Measurements from ENCODE around the gene PRRC2A. TPM values are rescaled to one million over a fixed set of nuclear protein-coding genes. Genes with fewer than 3 reads are reported as not detected.
A peak's percentile ranks its signal among the peaks of the same experiment; 100 is the strongest.

Gene PRRC2A
- total RNA-seq, 1 donor from 2014 or later = 281 TPM

DNA sequence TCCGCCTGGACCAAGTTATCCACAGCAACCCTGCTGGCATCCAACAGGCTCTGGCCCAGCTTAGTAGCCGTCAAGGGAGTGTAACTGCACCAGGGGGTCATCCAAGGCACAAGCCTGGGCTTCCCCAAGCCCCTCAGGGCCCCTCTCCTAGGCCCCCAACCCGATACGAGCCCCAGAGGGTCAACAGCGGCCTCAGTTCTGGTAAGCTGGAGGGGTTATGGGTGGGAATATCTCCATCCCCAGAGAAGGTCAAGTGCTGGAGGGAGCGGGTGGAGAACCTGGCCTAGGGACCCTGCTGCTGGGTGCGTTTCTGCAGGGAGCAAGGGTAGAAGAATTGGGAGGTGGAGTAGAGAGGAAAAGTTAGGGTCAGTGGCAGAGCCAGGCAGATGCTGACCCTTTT is 12.9 kb downstream of the PRRC2A start:
- DNase-seq (ENCODE audit: low spot score) = no peak
- no peak overlapping the region for H3K27ac Mint-ChIP-seq
- H3K9me3 Mint-ChIP-seq = no peaks in the 10 kb centered on the region
- peaks cover 63% of the 10 kb centered on the region for H3K36me3 Mint-ChIP-seq (ENCODE audit: low read depth)
- no peaks in the 10 kb centered on the region for H3K27me3 Mint-ChIP-seq (ENCODE audit: insufficient read depth)
- intact Hi-C loops (cut with micrococcal nuclease) = no loop called here
- no peak overlapping the region for H3K4me3 Mint-ChIP-seq
- H3K4me1 Mint-ChIP-seq (ENCODE audit: low read depth) = no peaks in the 10 kb centered on the region

DNA sequence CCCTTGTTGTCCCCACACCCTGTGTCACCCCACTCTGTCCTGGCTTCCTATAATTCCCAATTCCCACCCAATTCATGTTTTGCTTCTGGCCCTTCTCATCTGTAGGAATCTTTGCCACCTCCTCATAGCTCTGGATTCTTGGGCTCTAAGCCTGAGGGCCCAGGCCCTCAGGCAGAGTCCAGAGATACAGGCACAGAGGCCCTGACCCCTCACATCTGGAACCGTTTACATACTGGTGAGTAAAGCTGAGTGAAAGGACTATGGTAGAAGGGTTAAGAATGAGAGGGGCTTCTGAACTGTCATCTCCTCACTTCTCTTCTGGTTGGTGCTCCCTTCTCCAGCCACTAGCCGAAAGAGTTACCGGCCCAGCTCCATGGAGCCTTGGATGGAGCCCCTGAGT is 13.6 kb downstream of the PRRC2A start:
- H3K27ac Mint-ChIP-seq = peak overlapping the region; percentile 45

DNA sequence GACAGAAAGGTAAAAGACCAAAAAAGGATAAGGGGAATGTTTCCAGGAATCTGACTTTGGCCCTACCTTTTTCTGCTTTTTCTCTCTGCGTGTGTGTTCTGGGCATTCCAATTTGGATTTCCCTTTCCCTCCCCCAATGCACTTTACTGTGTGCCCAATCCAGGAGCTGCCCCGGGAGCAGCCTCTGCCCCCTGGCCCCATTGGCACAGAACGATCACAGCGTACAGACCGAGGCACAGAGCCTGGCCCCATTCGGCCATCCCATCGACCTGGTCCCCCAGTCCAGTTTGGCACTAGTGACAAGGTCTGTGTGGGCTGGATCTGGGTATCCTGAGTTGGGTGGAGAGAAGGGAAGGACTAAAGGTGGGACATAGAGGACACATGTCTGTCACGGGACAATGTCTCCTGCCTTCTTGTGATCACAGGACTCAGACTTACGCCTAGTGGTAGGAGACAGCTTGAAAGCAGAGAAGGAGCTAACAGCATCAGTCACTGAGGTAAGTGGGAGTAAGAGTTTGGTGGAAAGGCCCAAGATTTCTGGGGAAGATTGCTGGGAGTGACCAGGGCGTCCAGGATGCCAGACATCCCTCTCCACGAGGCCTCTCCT is 14.6 kb downstream of the PRRC2A start:
- no peak for DNase-seq (ENCODE audit: low spot score)
- H3K9me3 Mint-ChIP-seq = no peaks in the 10 kb centered on the region
- H3K4me3 Mint-ChIP-seq = no peak overlapping the region
- H3K36me3 Mint-ChIP-seq (ENCODE audit: low read depth) = peaks cover 58% of the 10 kb centered on the region
- H3K4me1 Mint-ChIP-seq (ENCODE audit: low read depth) = peaks cover 5% of the 10 kb centered on the region
- no peaks in the 10 kb centered on the region for H3K27me3 Mint-ChIP-seq (ENCODE audit: insufficient read depth)
- intact Hi-C loops (cut with micrococcal nuclease) = no loop called here
- no peak overlapping the region for H3K27ac Mint-ChIP-seq

More for the DNA sequence above, 13.6 kb downstream of the PRRC2A start:
- Mint-ChIP-seq H3K27me3 (ENCODE audit: insufficient read depth) (no peaks in the 10 kb centered on the region), H3K36me3 (ENCODE audit: low read depth) (peaks cover 63% of the 10 kb centered on the region), H3K9me3 (no peaks in the 10 kb centered on the region), H3K4me3 (no peak overlapping the region), H3K4me1 (ENCODE audit: low read depth) (peaks cover 5% of the 10 kb centered on the region)
- intact Hi-C loops (cut with micrococcal nuclease) = no loop called here
- no peak for DNase-seq (ENCODE audit: low spot score)

DNA sequence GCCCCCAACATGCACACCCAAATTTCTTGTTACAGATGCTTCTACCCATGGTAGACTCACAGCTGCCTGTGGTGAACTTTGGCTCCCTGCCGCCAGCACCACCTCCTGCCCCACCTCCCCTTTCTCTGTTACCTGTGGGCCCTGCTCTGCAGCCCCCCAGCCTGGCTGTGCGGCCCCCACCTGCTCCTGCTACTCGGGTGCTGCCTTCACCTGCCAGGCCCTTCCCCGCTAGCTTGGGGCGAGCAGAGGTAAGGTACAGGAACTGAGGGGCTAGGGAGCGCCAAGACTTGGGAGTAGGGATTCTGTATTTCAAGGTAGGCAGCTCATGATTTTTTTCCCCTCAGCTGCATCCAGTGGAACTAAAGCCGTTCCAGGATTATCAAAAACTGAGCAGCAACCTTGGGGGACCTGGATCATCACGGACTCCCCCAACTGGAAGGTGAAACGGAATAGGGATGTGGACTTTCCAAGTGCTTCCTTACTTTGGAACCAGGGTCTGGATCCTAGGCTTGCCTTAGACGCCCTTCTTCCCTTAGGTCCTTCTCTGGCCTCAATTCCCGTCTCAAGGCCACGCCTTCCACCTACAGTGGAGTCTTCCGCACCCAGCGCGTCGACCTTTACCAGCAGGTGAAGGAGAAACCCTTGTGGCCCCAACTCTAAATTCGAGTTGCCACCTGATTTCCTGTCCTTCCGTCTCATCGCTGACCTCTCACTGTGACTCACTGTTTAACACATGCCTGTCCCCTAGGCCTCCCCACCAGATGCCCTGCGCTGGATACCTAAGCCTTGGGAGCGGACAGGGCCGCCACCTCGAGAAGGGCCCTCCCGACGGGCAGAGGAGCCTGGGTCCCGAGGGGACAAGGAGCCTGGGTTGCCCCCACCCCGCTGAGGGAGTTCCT is 16.4 kb downstream of the PRRC2A start:
- Mint-ChIP-seq H3K36me3 (ENCODE audit: low read depth) (peaks cover 56% of the 10 kb centered on the region), H3K27me3 (ENCODE audit: insufficient read depth) (no peaks in the 10 kb centered on the region), H3K4me3 (no peak overlapping the region), H3K9me3 (no peaks in the 10 kb centered on the region), H3K4me1 (ENCODE audit: low read depth) (peaks cover 5% of the 10 kb centered on the region), H3K27ac (no peak overlapping the region)
- intact Hi-C loops (cut with micrococcal nuclease) = no loop called here
- DNase-seq (ENCODE audit: low spot score) = no peak

DNA sequence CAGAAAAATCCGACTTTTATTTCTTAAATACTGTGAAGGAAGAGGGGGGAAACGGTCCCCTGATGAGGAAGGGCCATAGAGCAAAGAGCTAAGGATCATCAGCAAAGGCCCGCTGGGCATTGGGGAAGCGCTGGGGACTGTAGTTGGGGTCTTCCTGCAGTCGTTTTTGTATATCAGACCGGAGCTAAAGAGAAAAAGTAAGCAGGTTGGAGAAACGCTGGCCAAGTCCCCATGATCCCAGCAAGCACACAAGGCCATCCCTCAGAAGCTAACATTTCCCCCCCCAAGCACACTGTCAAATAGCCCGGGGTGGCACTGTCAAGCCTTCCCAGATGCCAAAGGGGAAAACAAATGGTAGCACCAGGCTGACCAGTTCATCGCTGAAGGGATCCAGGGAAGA is 18.5 kb downstream of the PRRC2A start:
- Mint-ChIP-seq H3K27ac (peak overlapping the region; percentile 23), H3K36me3 (ENCODE audit: low read depth) (peaks cover 54% of the 10 kb centered on the region)
- intact Hi-C loops (cut with micrococcal nuclease) = no loop called here

DNA sequence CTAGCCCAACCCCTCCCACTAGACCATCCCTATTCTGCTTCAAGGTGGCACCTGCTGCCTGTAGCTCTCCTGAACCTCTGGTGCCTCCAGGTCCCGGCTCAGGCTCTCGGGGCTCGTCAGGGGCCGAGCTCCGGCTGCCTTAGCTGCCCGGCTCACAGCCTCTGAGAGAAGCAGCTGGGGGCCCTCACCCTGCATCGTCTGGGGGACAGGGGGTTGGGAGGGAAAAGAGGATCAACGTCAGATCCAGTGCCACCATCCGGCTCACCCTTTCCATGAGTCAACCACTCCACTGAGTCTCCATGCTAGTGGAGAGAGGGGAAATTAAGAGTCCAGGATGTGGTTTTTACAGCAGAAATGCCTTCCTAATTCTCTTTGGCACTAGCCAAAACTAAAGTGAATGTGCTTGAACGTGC is 18.9 kb downstream of the PRRC2A start:
- no peaks in the 10 kb centered on the region for H3K9me3 Mint-ChIP-seq
- H3K4me1 Mint-ChIP-seq (ENCODE audit: low read depth) = peaks cover 5% of the 10 kb centered on the region
- intact Hi-C loops (cut with micrococcal nuclease) = no loop called here
- no peak overlapping the region for H3K4me3 Mint-ChIP-seq
- DNase-seq (ENCODE audit: low spot score) = no peak
- no peaks in the 10 kb centered on the region for H3K27me3 Mint-ChIP-seq (ENCODE audit: insufficient read depth)
- peaks cover 53% of the 10 kb centered on the region for H3K36me3 Mint-ChIP-seq (ENCODE audit: low read depth)
- peak overlapping the region; percentile 43 for H3K27ac Mint-ChIP-seq

More for the DNA sequence above, 18.5 kb downstream of the PRRC2A start:
- DNase-seq (ENCODE audit: low spot score) = no peak
- Mint-ChIP-seq H3K27me3 (ENCODE audit: insufficient read depth) (no peaks in the 10 kb centered on the region), H3K9me3 (no peaks in the 10 kb centered on the region), H3K4me3 (no peak overlapping the region), H3K4me1 (ENCODE audit: low read depth) (peaks cover 5% of the 10 kb centered on the region)

DNA sequence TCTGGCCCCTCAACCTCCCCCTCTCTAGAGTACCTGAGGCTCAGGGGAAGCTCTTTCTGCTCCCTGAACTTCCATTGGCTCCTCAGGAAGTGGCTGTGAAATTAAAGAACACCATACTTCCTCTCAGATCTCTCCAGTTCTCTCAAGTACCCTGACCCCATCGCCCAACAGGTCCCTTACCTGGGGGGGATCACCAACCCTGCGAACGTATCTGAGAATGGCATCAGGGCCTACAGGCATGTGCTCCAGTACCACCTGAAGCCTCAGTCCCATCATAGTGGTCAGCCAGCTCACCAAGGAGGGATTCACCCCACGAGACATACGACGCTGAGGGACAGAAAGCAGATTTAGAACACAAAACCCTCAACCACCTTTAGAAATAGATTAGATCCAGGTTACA is 20.1 kb downstream of the PRRC2A start:
- Mint-ChIP-seq H3K4me1 (ENCODE audit: low read depth) (peaks cover 9% of the 10 kb centered on the region), H3K9me3 (no peaks in the 10 kb centered on the region), H3K4me3 (no peak overlapping the region), H3K27ac (no peak overlapping the region), H3K27me3 (ENCODE audit: insufficient read depth) (no peaks in the 10 kb centered on the region), H3K36me3 (ENCODE audit: low read depth) (peaks cover 58% of the 10 kb centered on the region)
- no peak for DNase-seq (ENCODE audit: low spot score)
- intact Hi-C loops (cut with micrococcal nuclease) = no loop called here

DNA sequence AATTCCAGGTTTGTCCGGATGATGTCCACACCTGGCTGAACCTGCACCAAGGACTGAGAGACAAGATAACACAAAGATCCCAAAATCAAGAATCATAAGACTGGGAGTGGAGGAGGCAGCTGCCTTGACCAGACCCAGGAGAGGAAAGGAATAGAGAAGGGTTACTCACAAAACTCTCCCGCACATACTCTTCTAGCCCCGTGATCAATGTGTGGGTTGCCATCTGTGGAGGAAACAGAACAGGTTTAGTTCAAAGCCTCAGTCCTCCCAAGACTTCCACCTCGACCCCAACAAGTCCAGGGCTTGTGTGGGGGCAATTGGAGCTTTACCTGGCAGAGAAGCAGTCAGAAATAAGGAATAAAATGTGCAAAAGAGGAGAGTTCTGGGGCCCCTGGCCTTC is 20.9 kb downstream of the PRRC2A start:
- H3K9me3 Mint-ChIP-seq = no peaks in the 10 kb centered on the region
- peaks cover 10% of the 10 kb centered on the region for H3K4me1 Mint-ChIP-seq (ENCODE audit: low read depth)
- no peak for DNase-seq (ENCODE audit: low spot score)
- intact Hi-C loops (cut with micrococcal nuclease) = no loop called here
- H3K4me3 Mint-ChIP-seq = no peak overlapping the region
- no peaks in the 10 kb centered on the region for H3K27me3 Mint-ChIP-seq (ENCODE audit: insufficient read depth)
- H3K36me3 Mint-ChIP-seq (ENCODE audit: low read depth) = peaks cover 57% of the 10 kb centered on the region
- H3K27ac Mint-ChIP-seq = no peak overlapping the region

DNA sequence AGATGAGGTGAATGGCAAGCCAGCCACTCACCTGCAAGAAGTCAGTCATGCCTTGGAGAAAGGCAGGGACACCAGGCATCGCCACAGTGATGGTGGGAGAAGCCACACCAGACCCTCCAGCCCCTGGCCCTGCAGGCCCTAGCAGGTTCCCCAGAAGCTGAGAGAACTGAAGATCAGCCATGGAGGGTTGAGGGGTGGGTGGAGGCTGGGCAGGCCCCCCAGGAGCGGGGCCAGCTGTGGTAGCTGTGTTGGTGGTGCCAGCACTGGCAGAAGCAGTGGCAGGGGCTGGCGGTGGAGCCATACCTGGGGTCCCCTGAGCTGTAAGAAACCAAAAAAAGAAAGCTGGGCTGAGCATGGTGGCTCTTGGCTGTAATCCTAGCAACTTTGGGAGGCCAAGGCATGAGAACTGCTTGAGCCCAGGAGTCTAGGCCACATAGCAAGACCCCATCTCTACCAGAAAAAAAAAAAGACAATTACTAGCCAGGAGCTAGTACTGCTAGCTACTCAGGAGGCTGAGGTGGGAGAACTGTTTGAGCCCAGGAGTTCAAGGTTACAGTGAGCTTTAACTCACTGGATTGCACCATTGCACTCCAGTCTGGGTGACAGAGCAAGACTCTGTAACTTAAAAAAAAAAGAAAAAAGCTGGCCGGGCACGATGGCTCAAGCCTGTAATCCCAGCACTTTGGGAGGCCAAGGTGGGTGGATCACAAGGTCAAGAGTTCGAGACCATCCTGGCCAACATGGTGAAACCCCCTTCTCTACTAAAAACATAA is 22.5 kb downstream of the PRRC2A start:
- DNase-seq (ENCODE audit: low spot score) = no peak
- Mint-ChIP-seq H3K9me3 (no peaks in the 10 kb centered on the region), H3K4me1 (ENCODE audit: low read depth) (peaks cover 10% of the 10 kb centered on the region), H3K36me3 (ENCODE audit: low read depth) (peaks cover 53% of the 10 kb centered on the region), H3K27me3 (ENCODE audit: insufficient read depth) (no peaks in the 10 kb centered on the region), H3K4me3 (no peak overlapping the region), H3K27ac (no peak overlapping the region)
- intact Hi-C loops (cut with micrococcal nuclease) = no loop called here

DNA sequence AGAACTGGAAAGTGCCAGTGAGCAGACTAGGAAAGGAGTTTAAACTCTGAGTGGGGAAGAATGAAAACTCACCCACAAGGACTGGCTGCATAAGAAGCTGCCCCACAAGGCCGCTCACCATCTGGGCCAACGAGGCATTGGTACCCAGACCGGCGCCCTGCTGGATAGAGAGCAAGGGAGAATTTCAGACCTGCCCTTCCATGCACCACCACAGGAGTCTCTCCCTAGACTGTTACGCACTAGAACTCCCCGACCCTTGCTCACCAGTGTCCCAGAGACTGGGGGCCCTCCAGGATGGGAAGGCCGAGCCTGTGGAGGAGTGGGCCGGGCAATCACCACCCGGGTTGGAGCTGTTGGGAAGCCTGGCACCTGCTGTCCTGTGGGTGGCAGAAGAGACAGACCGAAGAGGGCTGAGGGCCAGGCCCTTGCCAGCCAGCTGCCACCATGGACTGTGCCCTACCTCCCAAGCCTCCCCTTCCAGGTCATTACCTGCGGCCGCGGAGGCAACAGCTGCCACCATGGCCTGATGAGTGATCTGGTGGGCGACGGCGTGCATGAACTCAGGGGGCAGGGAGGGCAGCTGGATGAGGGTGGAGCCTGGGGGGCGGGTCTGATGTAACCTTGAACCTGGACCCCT is 23.4 kb downstream of the PRRC2A start:
- H3K4me3 Mint-ChIP-seq = no peak overlapping the region
- intact Hi-C loops (cut with micrococcal nuclease) = no loop called here
- no peak overlapping the region for H3K27ac Mint-ChIP-seq
- DNase-seq (ENCODE audit: low spot score) = no peak
- H3K36me3 Mint-ChIP-seq (ENCODE audit: low read depth) = peaks cover 52% of the 10 kb centered on the region
- H3K4me1 Mint-ChIP-seq (ENCODE audit: low read depth) = peaks cover 7% of the 10 kb centered on the region
- H3K27me3 Mint-ChIP-seq (ENCODE audit: insufficient read depth) = no peaks in the 10 kb centered on the region
- H3K9me3 Mint-ChIP-seq = no peaks in the 10 kb centered on the region

DNA sequence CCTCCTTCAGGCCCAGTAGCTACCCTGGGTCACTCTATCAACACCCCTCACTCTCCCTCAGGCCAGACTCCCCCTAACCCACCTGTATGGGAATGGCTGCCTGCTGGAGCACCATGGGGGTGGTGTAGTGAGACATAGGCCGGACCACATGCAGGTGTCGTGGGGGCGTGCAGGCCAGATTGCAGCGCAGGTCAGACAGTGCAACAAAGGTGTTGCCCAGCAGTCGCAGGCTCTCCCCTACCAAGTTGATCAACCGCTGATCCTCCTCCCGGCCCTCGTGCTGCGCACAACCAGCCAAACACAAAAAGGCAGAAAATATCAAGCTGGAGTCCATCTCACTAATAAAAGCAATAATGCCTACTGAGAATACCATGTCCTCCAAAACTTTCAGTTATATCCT is 24.8 kb downstream of the PRRC2A start:
- Mint-ChIP-seq H3K36me3 (ENCODE audit: low read depth) (peaks cover 55% of the 10 kb centered on the region), H3K27ac (no peak overlapping the region), H3K9me3 (no peaks in the 10 kb centered on the region), H3K4me3 (no peak overlapping the region), H3K27me3 (ENCODE audit: insufficient read depth) (no peaks in the 10 kb centered on the region), H3K4me1 (ENCODE audit: low read depth) (peaks cover 13% of the 10 kb centered on the region)
- no peak for DNase-seq (ENCODE audit: low spot score)
- intact Hi-C loops (cut with micrococcal nuclease) = no loop called here

DNA sequence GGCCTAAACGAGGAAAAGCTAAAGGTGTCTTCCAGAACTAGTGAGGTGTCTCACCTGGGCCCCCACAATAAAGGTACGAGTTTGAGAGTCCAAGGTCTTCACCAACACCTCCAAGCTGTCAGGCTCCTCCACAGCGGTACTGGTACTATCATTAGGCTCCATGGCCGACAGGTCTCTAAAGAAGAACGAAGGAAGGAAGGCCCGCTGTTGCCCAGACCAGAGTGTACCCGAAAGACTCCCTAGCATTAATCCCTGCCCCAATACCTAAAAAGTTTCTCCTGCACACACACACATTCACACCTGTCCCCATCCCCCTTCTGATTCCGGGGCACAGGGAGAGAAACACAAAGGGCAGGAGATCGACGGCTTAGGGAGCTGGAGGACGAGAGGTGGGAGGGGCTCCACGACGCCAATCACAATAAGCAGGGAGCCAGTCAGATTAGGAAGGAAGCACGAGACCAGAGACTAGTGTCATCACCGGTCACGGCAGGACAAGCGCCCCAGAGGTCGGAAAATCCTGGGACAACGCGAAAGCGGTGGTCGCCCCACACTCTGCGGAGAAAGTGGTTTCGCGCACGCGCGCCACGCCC is 31.2 kb downstream of the PRRC2A start:
- no peaks in the 10 kb centered on the region for H3K27me3 Mint-ChIP-seq (ENCODE audit: insufficient read depth)
- no peaks in the 10 kb centered on the region for H3K9me3 Mint-ChIP-seq
- H3K4me3 Mint-ChIP-seq = peak overlapping the region; percentile 93
- intact Hi-C loops (cut with micrococcal nuclease) = loop anchor here (1.0 to 5.0 kb wide), 15 partner anchors 9 to 1191 kb away; partner anchors contain the start of genes ABHD16A, C6orf47, DDX39B and HSPA1B
- H3K36me3 Mint-ChIP-seq (ENCODE audit: low read depth) = peaks cover 42% of the 10 kb centered on the region
- H3K27ac Mint-ChIP-seq = peak overlapping the region; percentile 100
- H3K4me1 Mint-ChIP-seq (ENCODE audit: low read depth) = peaks cover 37% of the 10 kb centered on the region
- DNase-seq (ENCODE audit: low spot score) = no peak

Data from activated T-helper 1 cell treated with anti-CD3 and anti-CD28 coated beads, Interleukin-12 subunit alpha, Interleukin-12 subunit beta, Interleukin-2, Interleukin-4 antibody, amounts not matched to agents 30 ng/mL and 10 ng/mL and 1 ng/mL, durations not matched to agents 14 hours and 24 hours and 36 hours (primary cell).